HL-60 (cell line): Measurements from ENCODE around the gene RASA1.

ENCODE experiments used
- DNase-seq, 2 experiments: peaks; one replicate each; pipeline ENCODE4 v3.0.0-alpha.2; 2010 to 2020; ENCODE audit warnings: low read depth in 1 of 2, low spot score in 1 of 2
- H3K27ac ChIP-seq: fragments of 250-450 bp; sonication (Bioruptor Pico); replicated peaks from 2 replicates; pipeline ENCODE4 v1.5.1; 2020; ENCODE audit warnings: mild to moderate bottlenecking, moderate library complexity
- H3K27me3 ChIP-seq: fragments of 250-450 bp; sonication (Bioruptor Pico); 2 replicates; pipeline ENCODE4 v1.5.1; 2021; ENCODE audit warnings: mild to moderate bottlenecking, moderate library complexity; ENCODE audit not compliant: insufficient read depth, poor library complexity, severe bottlenecking
- H3K4me3 ChIP-seq: replicated peaks from 2 replicates; pipeline ENCODE4 v1.5.1; 2011; ENCODE audit warnings: mild to moderate bottlenecking, control low read depth, low read length; ENCODE audit not compliant: insufficient read depth
- GABPA ChIP-seq: IDR thresholded peaks from 2 replicates; pipeline ENCODE4 v1.6.1; 2012; ENCODE audit warnings: low read depth
- POLR2AphosphoS5 ChIP-seq: IDR thresholded peaks from 2 replicates; pipeline ENCODE4 v1.6.1; 2012; ENCODE audit warnings: low read depth
- REST ChIP-seq: IDR thresholded peaks from 2 replicates; pipeline ENCODE4 v1.6.1; 2012; ENCODE audit warnings: low read depth; ENCODE audit not compliant: insufficient replicate concordance
- SPI1 ChIP-seq: IDR thresholded peaks from 2 replicates; pipeline ENCODE4 v1.6.1; 2012; ENCODE audit warnings: low read depth, mild to moderate bottlenecking, borderline replicate concordance
- TF ChIP-seq, protein P1 (sequence below): IDR thresholded peaks from one replicate; pipeline ENCODE4 v1.5.1; 2011; ENCODE audit warnings: low read length, control low read depth, inconsistent platforms; ENCODE audit not compliant: insufficient read depth

The RASA1 gene

DNA sequence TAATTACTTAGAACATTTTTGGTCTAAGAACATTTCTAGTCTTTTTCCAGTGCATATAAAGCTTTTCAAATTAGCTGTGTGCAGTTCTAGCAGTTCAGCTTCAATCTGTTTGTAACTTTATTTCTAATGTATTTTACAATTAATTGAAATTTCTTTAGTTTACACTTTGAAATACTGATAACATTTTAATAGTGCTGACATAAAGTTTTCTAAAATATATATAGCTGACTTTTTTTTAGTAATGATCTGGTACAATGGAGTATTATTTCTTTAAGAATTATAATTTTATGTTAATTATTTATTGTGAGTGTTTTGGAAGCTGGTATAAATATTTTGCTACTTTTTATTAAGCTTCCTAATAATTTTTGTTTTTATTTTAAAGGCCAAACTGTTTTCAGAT, 101.7 kb downstream of the RASA1 start:
- no peak for DNase-seq
- H3K27ac ChIP-seq, result no peak overlapping the region
- TF ChIP-seq, protein P1, sequence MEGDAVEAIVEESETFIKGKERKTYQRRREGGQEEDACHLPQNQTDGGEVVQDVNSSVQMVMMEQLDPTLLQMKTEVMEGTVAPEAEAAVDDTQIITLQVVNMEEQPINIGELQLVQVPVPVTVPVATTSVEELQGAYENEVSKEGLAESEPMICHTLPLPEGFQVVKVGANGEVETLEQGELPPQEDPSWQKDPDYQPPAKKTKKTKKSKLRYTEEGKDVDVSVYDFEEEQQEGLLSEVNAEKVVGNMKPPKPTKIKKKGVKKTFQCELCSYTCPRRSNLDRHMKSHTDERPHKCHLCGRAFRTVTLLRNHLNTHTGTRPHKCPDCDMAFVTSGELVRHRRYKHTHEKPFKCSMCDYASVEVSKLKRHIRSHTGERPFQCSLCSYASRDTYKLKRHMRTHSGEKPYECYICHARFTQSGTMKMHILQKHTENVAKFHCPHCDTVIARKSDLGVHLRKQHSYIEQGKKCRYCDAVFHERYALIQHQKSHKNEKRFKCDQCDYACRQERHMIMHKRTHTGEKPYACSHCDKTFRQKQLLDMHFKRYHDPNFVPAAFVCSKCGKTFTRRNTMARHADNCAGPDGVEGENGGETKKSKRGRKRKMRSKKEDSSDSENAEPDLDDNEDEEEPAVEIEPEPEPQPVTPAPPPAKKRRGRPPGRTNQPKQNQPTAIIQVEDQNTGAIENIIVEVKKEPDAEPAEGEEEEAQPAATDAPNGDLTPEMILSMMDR, result no peak
- TF ChIP-seq GABPA (no peak), POLR2AphosphoS5 (no peak), SPI1 (no peak), REST (no peak)
- H3K4me3 ChIP-seq, result no peak overlapping the region
- no peaks in the 10 kb centered on the region for H3K27me3 ChIP-seq

DNA sequence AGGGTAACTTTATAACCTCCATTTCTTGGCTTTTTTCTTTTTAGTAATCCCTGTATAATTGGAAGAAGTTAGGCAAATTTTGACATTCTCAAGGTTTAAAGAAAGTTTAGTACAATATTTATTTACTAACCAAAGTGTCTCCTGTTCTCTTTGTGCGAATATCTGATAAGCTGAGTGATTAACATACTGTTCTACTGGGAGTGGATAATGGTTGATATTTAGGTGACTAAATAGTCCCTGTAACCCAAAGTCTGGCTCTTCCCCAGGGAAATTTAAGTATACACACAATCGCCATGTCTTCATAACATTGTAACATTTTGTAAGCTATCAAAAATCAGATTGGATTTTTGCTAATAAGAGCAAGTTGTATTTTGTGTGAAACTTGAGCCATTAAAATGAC, 105.0 kb downstream of the RASA1 start:
- TF ChIP-seq, protein P1, result no peak
- TF ChIP-seq POLR2AphosphoS5 (no peak), SPI1 (no peak), GABPA (no peak), REST (no peak)
- H3K27ac ChIP-seq, result no peak overlapping the region
- DNase-seq, result no peak
- H3K4me3 ChIP-seq, result no peak overlapping the region
- no peaks in the 10 kb centered on the region for H3K27me3 ChIP-seq

GRCh38 chr5:87382224-87382623, 114.5 kb downstream of the RASA1 start:
- H3K27me3 ChIP-seq, result no peaks in the 10 kb centered on the region
- H3K4me3 ChIP-seq, result no peak overlapping the region
- no peak overlapping the region for H3K27ac ChIP-seq
- DNase-seq, result no peak
- no peak for TF ChIP-seq POLR2AphosphoS5
- no peak for TF ChIP-seq SPI1
- TF ChIP-seq, protein P1, result no peak
- no peak for TF ChIP-seq GABPA
- no peak for TF ChIP-seq REST
